ENCODE results near the gene CASP2.
"Not testable (repeated sequence)": the region's sequence is repeated elsewhere in the genome, so short reads cannot be mapped to it uniquely, and the experiment has no call there.

- TF ChIP-seq CTCF, EZH2, EZH2phosphoT487 (IDR thresholded peaks at IDR 0.05): not testable (repeated sequence)
These were observed 24.0 kb upstream of the CASP2 start for GRCh38 chr7:143264196-143264568.

Measured in neural progenitor cell (in vitro differentiated cells).